Gastrocnemius medialis (tissue), 4 donors: ENCODE data around the gene FSIP1.

ENCODE experiments used
- POLR2A ChIP-seq, 2 donors: fragments of 450-650 bp; IDR thresholded peaks; one replicate each; pipeline ENCODE4 v1.6.1; 2017; ENCODE audit warnings: antibody characterized with exemption in 2 of 2, mild to moderate bottlenecking in 2 of 2, moderate library complexity in 2 of 2
- TF ChIP-seq, protein P1 (sequence below), 5 experiments: fragments of 450-650 bp in 3 of 5; fragments of 200-600 bp in 2 of 5; sonication (generic) in 2 of 5; IDR thresholded peaks in 4 of 5; conservative IDR thresholded peaks in 1 of 5; 1 replicate in 4 of 5; 2 replicates in 1 of 5; pipeline ENCODE4 v1.5.1; 2016 to 2019; ENCODE audit warnings: antibody characterized with exemption in 5 of 5, mild to moderate bottlenecking in 3 of 5, moderate library complexity in 3 of 5

DNA sequence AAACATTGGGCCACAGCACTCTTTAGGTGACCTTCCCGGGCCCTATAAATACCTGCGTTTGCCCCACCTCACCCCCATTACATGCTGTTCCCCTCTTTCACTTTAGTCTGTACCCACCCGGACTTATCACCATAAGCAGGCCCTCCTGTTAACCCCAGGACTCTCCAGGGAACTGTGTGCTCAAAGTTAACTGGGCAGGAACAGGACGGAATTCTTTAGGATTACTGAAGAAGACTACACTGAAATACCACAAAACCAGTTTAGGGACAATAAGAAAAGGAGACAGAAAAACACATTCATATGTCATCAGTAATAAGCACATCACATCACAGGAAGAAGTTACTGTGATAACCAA, 45.5 kb downstream of the FSIP1 start:
- TF ChIP-seq, protein P1, sequence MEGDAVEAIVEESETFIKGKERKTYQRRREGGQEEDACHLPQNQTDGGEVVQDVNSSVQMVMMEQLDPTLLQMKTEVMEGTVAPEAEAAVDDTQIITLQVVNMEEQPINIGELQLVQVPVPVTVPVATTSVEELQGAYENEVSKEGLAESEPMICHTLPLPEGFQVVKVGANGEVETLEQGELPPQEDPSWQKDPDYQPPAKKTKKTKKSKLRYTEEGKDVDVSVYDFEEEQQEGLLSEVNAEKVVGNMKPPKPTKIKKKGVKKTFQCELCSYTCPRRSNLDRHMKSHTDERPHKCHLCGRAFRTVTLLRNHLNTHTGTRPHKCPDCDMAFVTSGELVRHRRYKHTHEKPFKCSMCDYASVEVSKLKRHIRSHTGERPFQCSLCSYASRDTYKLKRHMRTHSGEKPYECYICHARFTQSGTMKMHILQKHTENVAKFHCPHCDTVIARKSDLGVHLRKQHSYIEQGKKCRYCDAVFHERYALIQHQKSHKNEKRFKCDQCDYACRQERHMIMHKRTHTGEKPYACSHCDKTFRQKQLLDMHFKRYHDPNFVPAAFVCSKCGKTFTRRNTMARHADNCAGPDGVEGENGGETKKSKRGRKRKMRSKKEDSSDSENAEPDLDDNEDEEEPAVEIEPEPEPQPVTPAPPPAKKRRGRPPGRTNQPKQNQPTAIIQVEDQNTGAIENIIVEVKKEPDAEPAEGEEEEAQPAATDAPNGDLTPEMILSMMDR (IDR thresholded peaks at IDR 0.05 in 4 of 5, conservative IDR thresholded peaks at IDR 0.05 in 1 of 5) = no peak
- no peak for TF ChIP-seq POLR2A (IDR thresholded peaks at IDR 0.05)
